CD4-positive, CD25-positive, alpha-beta regulatory T cell (primary cell): ENCODE results near the gene SEMA4D. TPM values are rescaled to one million over a fixed set of nuclear protein-coding genes. Genes with fewer than 3 reads are reported as not detected.

Experiments used
- ATAC-seq, 2 donors: fragments of 150-1000 bp; cut with Tn5 transposase; one replicate each; pipeline ENCODE4 v1.10.0; 2021; ENCODE audit warnings: low read depth in 2 of 2, moderate number of reproducible peaks in 2 of 2, moderate library complexity in 1 of 2
- DNase-seq, 3 donors: peaks; one replicate each; pipeline versions ENCODE4 v3.0.0 to v3.0.0-alpha.2; 2012 to 2022; ENCODE audit warnings: mixed read lengths in 1 of 3
- H3K27ac ChIP-seq: one replicate; pipeline ENCODE4 v1.7.0; 2013; ENCODE audit warnings: mild to moderate bottlenecking, low read length; ENCODE audit not compliant: insufficient read depth, poor library complexity, severe bottlenecking
- H3K27me3 ChIP-seq: one replicate; pipeline ENCODE4 v1.7.0; 2013; ENCODE audit warnings: low read length; ENCODE audit not compliant: control insufficient read depth, insufficient read depth
- H3K36me3 ChIP-seq: one replicate; pipeline ENCODE4 v1.7.0; 2013; ENCODE audit warnings: mild to moderate bottlenecking, low read length, moderate library complexity; ENCODE audit not compliant: control insufficient read depth, insufficient read depth
- H3K4me1 ChIP-seq: 2 replicates; pipeline ENCODE4 v1.7.0; 2013; ENCODE audit warnings: mild to moderate bottlenecking, low read length; ENCODE audit not compliant: insufficient read depth, control insufficient read depth, poor library complexity, severe bottlenecking
- H3K4me3 ChIP-seq: one replicate; pipeline ENCODE4 v1.7.0; 2013; ENCODE audit warnings: low read depth, mild to moderate bottlenecking, low read length, moderate library complexity
- H3K9me3 ChIP-seq, 2 experiments: 1 replicate in 1 of 2; 2 replicates in 1 of 2; pipeline ENCODE4 v1.7.0; 2013; ENCODE audit warnings: low read length in 2 of 2, mild to moderate bottlenecking in 1 of 2, moderate library complexity in 1 of 2; ENCODE audit not compliant: control insufficient read depth in 2 of 2
- H3K27ac Mint-ChIP-seq, 3 donors: one replicate each; pipeline ENCODE4 v1.8.0; 2020 to 2022; ENCODE audit warnings: mild to moderate bottlenecking in 3 of 3, mixed read lengths in 3 of 3, moderate library complexity in 2 of 3
- H3K27me3 Mint-ChIP-seq: one replicate; pipeline ENCODE4 v1.8.0; 2022; ENCODE audit warnings: mild to moderate bottlenecking, mixed read lengths
- H3K36me3 Mint-ChIP-seq: one replicate; pipeline ENCODE4 v1.8.0; 2020; ENCODE audit warnings: mixed read lengths
- H3K4me1 Mint-ChIP-seq, 4 donors: one replicate each; pipeline ENCODE4 v1.8.0; 2020 to 2022; ENCODE audit warnings: mixed read lengths in 4 of 4, mild to moderate bottlenecking in 1 of 4
- H3K4me3 Mint-ChIP-seq, 4 donors: one replicate each; pipeline ENCODE4 v1.8.0; 2020 to 2022; ENCODE audit warnings: mild to moderate bottlenecking in 4 of 4, mixed read lengths in 4 of 4, moderate library complexity in 3 of 4
- H3K9me3 Mint-ChIP-seq, 7 donors: one replicate each; pipeline ENCODE4 v1.8.0; 2020 to 2022; ENCODE audit warnings: mixed read lengths in 7 of 7, mild to moderate bottlenecking in 3 of 7, moderate library complexity in 2 of 7
- polyA plus RNA-seq, 4 donors: library from polyadenylated mRNA; unstranded; fragments of 300-500 nt; fragmentation: Illumina TruSeq; gene quantifications; one replicate each; pipeline ENCODE4 v1.2.3, GENCODE V29; 2021
- total RNA-seq: library from RNA; stranded (reverse); gene quantifications from one replicate; pipeline ENCODE4 v1.2.3, GENCODE V29; 2022

SEMA4D gene
- total and polyA plus RNA-seq, 5 donors from 2014 or later, result 67.5 to 480 (median 90.5) TPM

- peak within 1 kb of the TSS; percentile 100 for H3K27ac ChIP-seq
- peak within 1 kb of the TSS; percentile 93 to 95 (median 94) for H3K4me3 Mint-ChIP-seq
- H3K36me3 ChIP-seq, result peaks cover 13% of the 10 kb centered on the region
- H3K36me3 Mint-ChIP-seq, result peaks cover 30% of the 10 kb centered on the region
- peak within 1 kb of the TSS; percentile 96 for H3K4me3 ChIP-seq
- H3K27ac Mint-ChIP-seq, result peak within 1 kb of the TSS; percentile 98 to 99 (median 99)
- H3K27me3 Mint-ChIP-seq, result no peaks in the 10 kb centered on the region
- H3K4me1 Mint-ChIP-seq, result peaks cover 37 to 73% (median 54%) of the 10 kb centered on the region in 4 donors
- H3K4me1 ChIP-seq, result peaks cover 54% of the 10 kb centered on the region
- peak; percentile 87 to 96 (median 95) for DNase-seq
- no peaks in the 10 kb centered on the region for H3K9me3 ChIP-seq
- peak; percentile 87 to 91 for ATAC-seq
- H3K27me3 ChIP-seq, result no peaks in the 10 kb centered on the region
- no peaks in the 10 kb centered on the region for H3K9me3 Mint-ChIP-seq
Observed at GRCh38 chr9:89318123-89319014, 179.5 kb downstream of the SEMA4D start, which contains the start of gene SECISBP2. Gene SECISBP2, plus strand, starts transcription at chr9:89318500. Its CDS starts 77 bp downstream, at chr9:89318577.

GRCh38 chr9:89317282-89317681 is 180.6 kb downstream of the SEMA4D start:
- H3K9me3 Mint-ChIP-seq, result no peaks in the 10 kb centered on the region
- peaks cover 20% of the 10 kb centered on the region for H3K36me3 Mint-ChIP-seq
- DNase-seq (no peak), ATAC-seq (no peak)
- peaks cover 57% of the 10 kb centered on the region for H3K4me1 ChIP-seq
- H3K27me3 Mint-ChIP-seq, result no peaks in the 10 kb centered on the region
- peaks cover 32 to 75% (median 53%) of the 10 kb centered on the region in 4 donors for H3K4me1 Mint-ChIP-seq
- peak overlapping the region; percentile 79 to 95 (median 94) for H3K4me3 Mint-ChIP-seq
- H3K36me3 ChIP-seq, result peaks cover 5% of the 10 kb centered on the region
- peak overlapping the region; percentile 100 for H3K27ac ChIP-seq
- no peaks in the 10 kb centered on the region for H3K27me3 ChIP-seq
- no peaks in the 10 kb centered on the region for H3K9me3 ChIP-seq
- peak overlapping the region; percentile 82 for H3K4me3 ChIP-seq
- H3K27ac Mint-ChIP-seq, result peak overlapping the region; percentile 98 to 99 (median 99)

- no peaks in the 10 kb centered on the region for H3K9me3 Mint-ChIP-seq
- H3K27ac ChIP-seq, result no peak overlapping the region
- no peak overlapping the region for H3K4me3 ChIP-seq
- no peak for DNase-seq
- no peak for ATAC-seq
- no peaks in the 10 kb centered on the region for H3K27me3 ChIP-seq
- H3K36me3 ChIP-seq, result no peaks in the 10 kb centered on the region
- H3K9me3 ChIP-seq, result no peaks in the 10 kb centered on the region
- peaks cover 6% of the 10 kb centered on the region for H3K27me3 Mint-ChIP-seq
- peaks cover 57% of the 10 kb centered on the region for H3K4me1 ChIP-seq
- peak overlapping the region in 1 of 4 donors; percentile 79 for H3K4me3 Mint-ChIP-seq
- H3K27ac Mint-ChIP-seq, result no peak overlapping the region
- peaks cover 10% of the 10 kb centered on the region for H3K36me3 Mint-ChIP-seq
- peaks cover 17 to 69% (median 44%) of the 10 kb centered on the region in 4 donors for H3K4me1 Mint-ChIP-seq
Observed at GRCh38 chr9:89315482-89315881, 182.4 kb downstream of the SEMA4D start.

GRCh38 chr9:89314955-89315354 is 183.0 kb downstream of the SEMA4D start:
- Mint-ChIP-seq H3K9me3 (no peaks in the 10 kb centered on the region), H3K27ac (peak overlapping the region in 1 of 3 donors; percentile 58), H3K4me3 (peak overlapping the region in 2 of 4 donors; percentile 32 to 97), H3K27me3 (peaks cover 7% of the 10 kb centered on the region), H3K4me1 (peaks cover 17 to 68% (median 44%) of the 10 kb centered on the region in 4 donors), H3K36me3 (peaks cover 9% of the 10 kb centered on the region)
- H3K36me3 ChIP-seq, result no peaks in the 10 kb centered on the region
- no peaks in the 10 kb centered on the region for H3K27me3 ChIP-seq
- H3K4me1 ChIP-seq, result peaks cover 59% of the 10 kb centered on the region
- no peaks in the 10 kb centered on the region for H3K9me3 ChIP-seq
- H3K27ac ChIP-seq, result peak overlapping the region; percentile 15
- H3K4me3 ChIP-seq, result peak overlapping the region; percentile 96
- DNase-seq (no peak), ATAC-seq (no peak)

GRCh38 chr9:89313842-89314241 is 184.1 kb downstream of the SEMA4D start:
- no peak overlapping the region for H3K27ac ChIP-seq
- Mint-ChIP-seq H3K36me3 (peaks cover 9% of the 10 kb centered on the region), H3K4me3 (peak overlapping the region in 3 of 4 donors; percentile 21 to 97 (median 75)), H3K4me1 (peaks cover 15 to 64% (median 41%) of the 10 kb centered on the region in 4 donors), H3K9me3 (no peaks in the 10 kb centered on the region), H3K27me3 (peaks cover 7% of the 10 kb centered on the region), H3K27ac (peak overlapping the region in 2 of 3 donors; percentile 20 to 58)
- ATAC-seq (no peak), DNase-seq (no peak)
- peaks cover 55% of the 10 kb centered on the region for H3K4me1 ChIP-seq
- H3K36me3 ChIP-seq, result no peaks in the 10 kb centered on the region
- no peaks in the 10 kb centered on the region for H3K9me3 ChIP-seq
- no peaks in the 10 kb centered on the region for H3K27me3 ChIP-seq
- peak overlapping the region; percentile 96 for H3K4me3 ChIP-seq

GRCh38 chr9:89312222-89312571 is 185.7 kb downstream of the SEMA4D start:
- Histone ChIP-seq H3K27me3 (no peaks in the 10 kb centered on the region), H3K9me3 (no peaks in the 10 kb centered on the region), H3K4me3 (peak overlapping the region; percentile 96), H3K4me1 (peaks cover 47% of the 10 kb centered on the region), H3K27ac (peak overlapping the region; percentile 29), H3K36me3 (no peaks in the 10 kb centered on the region)
- H3K27me3 Mint-ChIP-seq, result peaks cover 7% of the 10 kb centered on the region
- ATAC-seq (no peak), DNase-seq (peak in 1 of 3 donors; percentile 52)
- H3K4me3 Mint-ChIP-seq, result peak overlapping the region; percentile 96 to 98 (median 97)
- peaks cover 11 to 55% (median 31%) of the 10 kb centered on the region in 4 donors for H3K4me1 Mint-ChIP-seq
- no peaks in the 10 kb centered on the region for H3K9me3 Mint-ChIP-seq
- H3K36me3 Mint-ChIP-seq, result peaks cover 3% of the 10 kb centered on the region
- peak overlapping the region in 2 of 3 donors; percentile 25 to 100 for H3K27ac Mint-ChIP-seq

GRCh38 chr9:89311346-89312221 is 186.3 kb downstream of the SEMA4D start:
- Histone ChIP-seq H3K27ac (peak overlapping the region; percentile 100), H3K9me3 (no peaks in the 10 kb centered on the region), H3K4me1 (peaks cover 47% of the 10 kb centered on the region), H3K4me3 (peak overlapping the region; percentile 96), H3K27me3 (no peaks in the 10 kb centered on the region), H3K36me3 (no peaks in the 10 kb centered on the region)
- Mint-ChIP-seq H3K36me3 (peaks cover 2% of the 10 kb centered on the region), H3K4me3 (peak overlapping the region; percentile 97 to 98 (median 97)), H3K27ac (peak overlapping the region; percentile 99 to 100 (median 100)), H3K4me1 (peaks cover 11 to 52% (median 31%) of the 10 kb centered on the region in 4 donors), H3K9me3 (no peaks in the 10 kb centered on the region), H3K27me3 (peaks cover 7% of the 10 kb centered on the region)
- ATAC-seq (no peak), DNase-seq (no peak)
